Neural cell (in vitro differentiated cells): ENCODE data around the gene PTPN1. TPM values are rescaled to one million over a fixed set of nuclear protein-coding genes. Genes with fewer than 3 reads are reported as not detected.

Experiments
- H2AFZ ChIP-seq: fragments of 200-600, 300-800 bp; sonication (generic), shearing (Covaris generic); 2 replicates; pipeline ENCODE4 v1.6.0; 2014; ENCODE audit warnings: low read depth, mild to moderate bottlenecking, antibody characterized with exemption, low read length, moderate library complexity
- H3F3A ChIP-seq: fragments of 200-600 bp; shearing (Covaris generic); 2 replicates; pipeline ENCODE4 v1.6.1; 2016; ENCODE audit warnings: mild to moderate bottlenecking, moderate library complexity, mixed read lengths, antibody characterized with exemption, low read length; ENCODE audit not compliant: insufficient read depth, poor library complexity, severe bottlenecking
- H3K27ac ChIP-seq: fragments of 200-600, 300-800 bp; sonication (generic), shearing (Covaris generic); 2 replicates; pipeline ENCODE4 v1.5.1; 2014; ENCODE audit warnings: mild to moderate bottlenecking, low read length, moderate library complexity
- H3K27me3 ChIP-seq: fragments of 300-800, 200-600 bp; sonication (generic), shearing (Covaris generic); 2 replicates; pipeline ENCODE4 v1.6.0; 2014; ENCODE audit warnings: mild to moderate bottlenecking, low read depth, low read length, moderate library complexity; ENCODE audit not compliant: insufficient read depth
- H3K36me3 ChIP-seq: fragments of 300-800, 200-600 bp; sonication (generic), shearing (Covaris generic); 2 replicates; pipeline ENCODE4 v1.5.1; 2014; ENCODE audit warnings: mild to moderate bottlenecking, antibody characterized with exemption, low read length, moderate library complexity; ENCODE audit not compliant: insufficient read depth
- H3K4me2 ChIP-seq: fragments of 300-800, 200-600 bp; sonication (generic), shearing (Covaris generic); 2 replicates; pipeline ENCODE4 v1.6.0; 2014; ENCODE audit warnings: mild to moderate bottlenecking, low read length
- H3K4me3 ChIP-seq: fragments of 300-800, 200-600 bp; sonication (generic), shearing (Covaris generic); 2 replicates; pipeline ENCODE4 v1.5.1; 2014; ENCODE audit warnings: mild to moderate bottlenecking, low read length, moderate library complexity
- H3K79me2 ChIP-seq: fragments of 200-600 bp; shearing (Covaris generic); replicated peaks from 2 replicates; pipeline ENCODE4 v1.6.0; 2014; ENCODE audit warnings: mild to moderate bottlenecking, low read length, moderate library complexity; ENCODE audit not compliant: insufficient read depth
- H3K9ac ChIP-seq: fragments of 300-800, 200-600 bp; sonication (generic), shearing (Covaris generic); 2 replicates; pipeline ENCODE4 v1.6.1; 2016; ENCODE audit warnings: mild to moderate bottlenecking, low read length, mixed read lengths
- H3K9me2 ChIP-seq: fragments of 200-600 bp; shearing (Covaris generic); 2 replicates; pipeline ENCODE4 v1.6.1; 2016; ENCODE audit warnings: mild to moderate bottlenecking, low read length, mixed read lengths; ENCODE audit not compliant: insufficient read depth
- H3K9me3 ChIP-seq: fragments of 200-600, 300-800 bp; sonication (generic), shearing (Covaris generic); 2 replicates; pipeline ENCODE4 v1.6.1; 2016; ENCODE audit warnings: mild to moderate bottlenecking, mixed run types, low read length, moderate library complexity, mixed read lengths
- H4K20me1 ChIP-seq: fragments of 200-600 bp; shearing (Covaris generic); 2 replicates; pipeline ENCODE4 v1.6.1; 2016; ENCODE audit warnings: mild to moderate bottlenecking, mixed run types; ENCODE audit not compliant: insufficient read depth
- CTCF ChIP-seq: fragments of 450-650 bp; IDR thresholded peaks from 2 replicates; pipeline ENCODE4 v1.5.1; 2014; ENCODE audit warnings: antibody characterized with exemption, mild to moderate bottlenecking, moderate library complexity; ENCODE audit not compliant: poor library complexity, severe bottlenecking
- EP300 ChIP-seq: fragments of 450-650 bp; conservative IDR thresholded peaks from 2 replicates; pipeline ENCODE4 v1.6.1; 2014; ENCODE audit warnings: antibody characterized with exemption, mild to moderate bottlenecking, moderate library complexity; ENCODE audit not compliant: poor library complexity, severe bottlenecking
- EZH2 ChIP-seq: fragments of 200-600, 300-800 bp; shearing (Covaris generic), sonication (generic); IDR thresholded peaks from 2 replicates; pipeline ENCODE4 v1.6.1; 2014; ENCODE audit warnings: antibody characterized with exemption, low read length, borderline replicate concordance, mild to moderate bottlenecking; ENCODE audit not compliant: insufficient read depth, poor library complexity, severe bottlenecking
- MXI1 ChIP-seq: fragments of 450-650 bp; conservative IDR thresholded peaks from 2 replicates; pipeline ENCODE4 v1.6.1; 2014; ENCODE audit warnings: antibody characterized with exemption, mild to moderate bottlenecking; ENCODE audit not compliant: poor library complexity, severe bottlenecking
- POLR2AphosphoS5 ChIP-seq: IDR thresholded peaks from 2 replicates; pipeline ENCODE4 v1.6.1; 2012
- RAD21 ChIP-seq: fragments of 450-650 bp; conservative IDR thresholded peaks from 2 replicates; pipeline ENCODE4 v1.6.1; 2014; ENCODE audit warnings: antibody characterized with exemption, mild to moderate bottlenecking, moderate library complexity
- REST ChIP-seq: IDR thresholded peaks from 2 replicates; pipeline ENCODE4 v1.6.1; 2012; ENCODE audit warnings: borderline replicate concordance
- SMC3 ChIP-seq: fragments of 450-650 bp; conservative IDR thresholded peaks from 2 replicates; pipeline ENCODE4 v1.6.1; 2014; ENCODE audit warnings: antibody characterized with exemption, mild to moderate bottlenecking, moderate library complexity; ENCODE audit not compliant: poor library complexity
- TAF1 ChIP-seq: IDR thresholded peaks from 2 replicates; pipeline ENCODE4 v1.6.1; 2012; ENCODE audit warnings: low read depth
- polyA plus RNA-seq: library from polyadenylated mRNA; depleted of rRNA; stranded (reverse); fragments of >200 nt; gene quantifications from 2 replicates; pipeline ENCODE4 v1.2.3, GENCODE V29; 2014

The PTPN1 gene
- polyA plus RNA-seq, 1 donor from 2014 or later, result 48.1 TPM

DNA sequence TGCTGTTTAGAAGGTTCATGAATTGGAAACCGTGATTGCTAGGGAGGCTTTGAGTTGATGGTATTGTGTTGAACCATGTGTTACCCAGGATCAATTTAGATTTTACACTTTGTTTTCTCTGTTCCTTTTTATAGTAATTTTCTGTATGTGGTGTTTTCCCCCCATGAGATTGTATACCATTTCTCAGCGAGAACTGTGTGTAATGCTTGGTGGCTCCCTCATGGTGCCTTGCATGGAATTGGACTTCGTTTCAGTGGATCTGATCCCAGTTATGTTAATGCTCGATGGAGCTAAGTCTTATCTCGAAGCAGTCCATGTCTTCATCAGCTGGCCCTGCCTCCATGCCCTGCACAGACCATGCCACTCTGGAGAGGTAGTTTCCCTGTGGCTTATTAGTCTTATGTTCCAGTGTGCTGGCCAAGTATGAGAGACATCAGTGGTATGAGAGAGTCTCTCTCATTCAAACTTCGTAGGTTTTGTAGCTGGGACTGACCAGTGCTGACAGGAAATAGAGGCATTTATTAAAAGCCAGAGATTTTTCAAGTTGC, 18.7 kb downstream of the PTPN1 start:
- H3K79me2 ChIP-seq, result peaks cover 76% of the 10 kb centered on the region
- no peaks in the 10 kb centered on the region for H3K36me3 ChIP-seq
- H3K27me3 ChIP-seq, result no peaks in the 10 kb centered on the region
- no peaks in the 10 kb centered on the region for H3F3A ChIP-seq
- H3K9me3 ChIP-seq, result no peaks in the 10 kb centered on the region
- H3K9ac ChIP-seq, result no peak overlapping the region
- H3K4me3 ChIP-seq, result no peak overlapping the region
- TF ChIP-seq REST (no peak), CTCF (no peak), POLR2AphosphoS5 (no peak), SMC3 (no peak)
- peaks cover 10% of the 10 kb centered on the region for H4K20me1 ChIP-seq
- H3K4me2 ChIP-seq, result no peak overlapping the region
- H2AFZ ChIP-seq, result no peak overlapping the region
- H3K9me2 ChIP-seq, result no peaks in the 10 kb centered on the region
- no peak overlapping the region for H3K27ac ChIP-seq

DNA sequence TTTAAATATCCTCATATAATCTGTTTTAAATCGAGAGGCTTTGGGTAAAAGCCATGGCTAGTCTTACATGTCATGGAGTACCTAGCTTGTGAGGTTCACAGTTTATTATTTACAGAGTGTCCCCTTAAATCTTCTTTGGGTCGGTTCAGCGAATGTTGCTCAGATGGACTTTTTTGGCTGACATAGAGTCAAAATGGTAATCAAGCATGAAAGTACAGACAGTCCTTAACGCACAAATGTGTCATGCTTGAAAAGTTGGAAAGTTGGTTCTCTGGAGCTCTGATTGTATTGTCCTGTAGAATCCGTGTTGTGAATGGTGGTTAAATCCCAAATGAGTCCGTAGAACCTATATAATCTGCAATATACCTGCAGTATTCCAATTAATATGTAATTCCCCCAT, 22.0 kb downstream of the PTPN1 start:
- no peak for TF ChIP-seq POLR2AphosphoS5
- TF ChIP-seq SMC3, result no peak
- no peak for TF ChIP-seq MXI1
- no peak for TF ChIP-seq TAF1
- TF ChIP-seq EP300, result no peak
- TF ChIP-seq RAD21, result no peak
- no peak for TF ChIP-seq EZH2
- Histone ChIP-seq H4K20me1 (peaks cover 9% of the 10 kb centered on the region), H3K79me2 (peaks cover 72% of the 10 kb centered on the region)

DNA sequence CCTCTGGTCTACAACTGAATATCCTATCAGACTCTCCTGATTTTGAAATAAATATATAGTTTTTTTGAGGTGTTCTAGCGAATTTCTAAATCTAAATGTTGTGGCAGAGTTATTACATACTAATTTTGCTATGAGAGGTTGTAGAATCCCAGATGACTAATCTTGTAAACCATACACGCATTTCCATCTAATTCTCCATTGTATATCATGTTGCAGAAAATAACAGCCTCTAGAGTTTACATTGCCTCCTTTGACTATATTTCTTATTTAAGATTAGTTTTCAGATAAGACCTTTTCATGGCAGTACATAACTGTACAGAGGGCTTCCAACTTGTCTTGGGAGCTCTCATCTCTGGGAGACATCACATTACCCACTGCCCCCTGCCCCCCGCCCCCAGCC, 22.9 kb downstream of the PTPN1 start:
- Histone ChIP-seq H3K9me2 (no peaks in the 10 kb centered on the region), H3K27me3 (no peaks in the 10 kb centered on the region), H3K79me2 (peaks cover 69% of the 10 kb centered on the region), H3K4me3 (no peak overlapping the region), H3K36me3 (no peaks in the 10 kb centered on the region), H3K9ac (no peak overlapping the region), H4K20me1 (peaks cover 9% of the 10 kb centered on the region), H3K4me2 (no peak overlapping the region), H2AFZ (no peak overlapping the region), H3K9me3 (no peaks in the 10 kb centered on the region), H3F3A (no peaks in the 10 kb centered on the region), H3K27ac (no peak overlapping the region)
- TF ChIP-seq SMC3 (no peak), RAD21 (no peak), EP300 (no peak), TAF1 (no peak), EZH2 (no peak), POLR2AphosphoS5 (no peak), REST (no peak), MXI1 (no peak), CTCF (no peak)

More for the DNA sequence above, 22.0 kb downstream of the PTPN1 start:
- no peak overlapping the region for H3K9ac ChIP-seq
- no peak overlapping the region for H3K4me2 ChIP-seq
- no peaks in the 10 kb centered on the region for H3K36me3 ChIP-seq
- H3K9me3 ChIP-seq, result no peaks in the 10 kb centered on the region
- H2AFZ ChIP-seq, result no peak overlapping the region
- H3K4me3 ChIP-seq, result no peak overlapping the region
- H3K27me3 ChIP-seq, result no peaks in the 10 kb centered on the region
- H3K27ac ChIP-seq, result no peak overlapping the region
- H3K9me2 ChIP-seq, result no peaks in the 10 kb centered on the region
- no peaks in the 10 kb centered on the region for H3F3A ChIP-seq
